NCI-H2227 treated with DMSO at 0.1 percent for 48 hours (cell line): ENCODE data around the gene DDX25.

Source experiments
- DNase-seq: peaks from one replicate; lab custom pipeline; 2025; lab: John Stamatoyannopoulos, UW

DDX25 gene

DNA sequence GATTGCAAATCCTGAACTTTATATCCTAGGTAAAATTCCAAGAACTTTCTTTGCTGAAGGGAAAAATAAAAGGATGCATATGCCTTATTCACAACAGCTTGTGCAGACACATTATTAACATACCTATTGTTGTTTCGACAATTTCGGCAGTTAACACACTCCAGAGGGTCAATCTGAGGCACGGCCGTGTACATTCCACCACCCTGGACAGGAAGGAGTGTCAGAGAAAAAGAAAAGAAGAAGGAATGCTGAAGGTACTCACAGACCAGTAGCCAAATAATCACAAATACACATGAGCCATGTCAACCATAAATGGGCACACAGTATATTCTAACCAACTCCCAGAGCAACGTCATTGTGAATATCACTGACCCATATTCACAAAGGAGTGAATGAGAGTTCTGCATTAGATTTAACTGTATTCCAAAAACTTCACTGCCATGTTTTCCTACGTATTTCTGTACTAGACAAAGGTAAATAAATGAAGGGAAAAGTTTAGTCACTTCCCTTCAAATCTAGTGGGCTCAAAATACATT, 73.9 kb downstream of the DDX25 start:
- DNase-seq, result no peak
